ENCODE data around the gene CIAO3. TPM values are rescaled to one million over a fixed set of nuclear protein-coding genes. Genes with fewer than 3 reads are reported as not detected.
"Not testable (repeated sequence)": the region's sequence is repeated elsewhere in the genome, so short reads cannot be mapped to it uniquely, and the experiment has no call there.

The CIAO3 gene
- total and polyA plus RNA-seq, 8 donors: 11.1 to 72.9 (median 16.3) TPM

GRCh38 chr16:694187-694862 lies 46.5 kb downstream of the CIAO3 start:
- DNase-seq (no peak), FAIRE-seq (no peak), ATAC-seq (no peak)
- intact Hi-C loops (cut with DNase I): no loop called here
- TF ChIP-seq, protein P1, sequence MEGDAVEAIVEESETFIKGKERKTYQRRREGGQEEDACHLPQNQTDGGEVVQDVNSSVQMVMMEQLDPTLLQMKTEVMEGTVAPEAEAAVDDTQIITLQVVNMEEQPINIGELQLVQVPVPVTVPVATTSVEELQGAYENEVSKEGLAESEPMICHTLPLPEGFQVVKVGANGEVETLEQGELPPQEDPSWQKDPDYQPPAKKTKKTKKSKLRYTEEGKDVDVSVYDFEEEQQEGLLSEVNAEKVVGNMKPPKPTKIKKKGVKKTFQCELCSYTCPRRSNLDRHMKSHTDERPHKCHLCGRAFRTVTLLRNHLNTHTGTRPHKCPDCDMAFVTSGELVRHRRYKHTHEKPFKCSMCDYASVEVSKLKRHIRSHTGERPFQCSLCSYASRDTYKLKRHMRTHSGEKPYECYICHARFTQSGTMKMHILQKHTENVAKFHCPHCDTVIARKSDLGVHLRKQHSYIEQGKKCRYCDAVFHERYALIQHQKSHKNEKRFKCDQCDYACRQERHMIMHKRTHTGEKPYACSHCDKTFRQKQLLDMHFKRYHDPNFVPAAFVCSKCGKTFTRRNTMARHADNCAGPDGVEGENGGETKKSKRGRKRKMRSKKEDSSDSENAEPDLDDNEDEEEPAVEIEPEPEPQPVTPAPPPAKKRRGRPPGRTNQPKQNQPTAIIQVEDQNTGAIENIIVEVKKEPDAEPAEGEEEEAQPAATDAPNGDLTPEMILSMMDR (IDR thresholded peaks at IDR 0.05): no peak
- peaks cover 0 to 9% (median 0%) of the 10 kb centered on the region in 4 donors for H3K27me3 ChIP-seq
- no peak overlapping the region for H3K27ac ChIP-seq
- H3K36me3 ChIP-seq: no peaks in the 10 kb centered on the region
- no peaks in the 10 kb centered on the region for H3K9me3 ChIP-seq
- H3K4me1 ChIP-seq: peaks cover 4 to 24% (median 10%) of the 10 kb centered on the region in 3 donors
- H3K4me3 ChIP-seq: peak overlapping the region in 1 of 4 donors; percentile 19
- 4 to 5% methylated on average over 36 to 64 of the region's 64 CpGs for WGBS, 2 donors

DNA sequence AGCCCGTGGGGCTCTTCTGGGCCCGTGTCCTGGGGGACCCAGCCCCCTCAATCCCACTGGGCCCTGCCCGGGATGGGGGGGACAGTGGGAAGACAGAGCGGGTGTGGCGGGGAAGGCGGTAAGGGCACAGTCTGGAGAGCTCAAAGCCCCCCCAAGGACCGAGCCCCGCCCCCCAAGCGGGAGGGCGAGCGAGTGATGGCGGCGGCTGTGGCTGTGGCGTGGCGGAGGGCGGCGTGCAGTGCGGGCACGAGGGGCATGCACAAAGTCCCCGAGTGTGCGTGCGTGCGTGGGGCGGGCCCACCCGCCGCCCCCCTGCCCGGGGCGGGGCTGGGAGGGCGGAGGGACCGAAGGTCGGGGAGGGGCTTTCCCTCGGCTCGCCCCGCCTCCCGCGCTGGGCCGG lies 47.0 kb downstream of the CIAO3 start:
- Histone ChIP-seq H3K4me1 (peaks cover 4 to 28% (median 15%) of the 10 kb centered on the region in 3 donors), H3K27me3 (peaks cover 0 to 9% (median 0%) of the 10 kb centered on the region in 4 donors), H3K36me3 (no peaks in the 10 kb centered on the region), H3K9me3 (no peaks in the 10 kb centered on the region), H3K4me3 (peak overlapping the region in 1 of 4 donors; percentile 10), H3K27ac (no peak overlapping the region)
- whole genome bisulfite sequencing, 2 donors: 10 to 25% methylated on average over 26 to 37 of the region's 37 CpGs
- DNase-seq (no peak), FAIRE-seq (no peak), ATAC-seq (no peak)
- intact Hi-C loops (cut with DNase I): no loop called here
- TF ChIP-seq, protein P1 (IDR thresholded peaks at IDR 0.05): no peak

- H3K4me3 ChIP-seq: no peak overlapping the region
- WGBS, 2 donors: 36 to 52% methylated on average over 21 to 22 of the region's 22 CpGs
- intact Hi-C loops (cut with DNase I): no loop called here
- FAIRE-seq (no peak), ATAC-seq (no peak), DNase-seq (no peak)
- H3K27ac ChIP-seq: no peak overlapping the region
- TF ChIP-seq, protein P1 (IDR thresholded peaks at IDR 0.05): no peak
- H3K9me3 ChIP-seq: no peaks in the 10 kb centered on the region
- H3K27me3 ChIP-seq: peaks cover 0 to 9% (median 0%) of the 10 kb centered on the region in 4 donors
- peaks cover 4 to 28% (median 15%) of the 10 kb centered on the region in 3 donors for H3K4me1 ChIP-seq
- H3K36me3 ChIP-seq: no peaks in the 10 kb centered on the region
These were observed 47.4 kb downstream of the CIAO3 start for GRCh38 chr16:693364-693763.

DNA sequence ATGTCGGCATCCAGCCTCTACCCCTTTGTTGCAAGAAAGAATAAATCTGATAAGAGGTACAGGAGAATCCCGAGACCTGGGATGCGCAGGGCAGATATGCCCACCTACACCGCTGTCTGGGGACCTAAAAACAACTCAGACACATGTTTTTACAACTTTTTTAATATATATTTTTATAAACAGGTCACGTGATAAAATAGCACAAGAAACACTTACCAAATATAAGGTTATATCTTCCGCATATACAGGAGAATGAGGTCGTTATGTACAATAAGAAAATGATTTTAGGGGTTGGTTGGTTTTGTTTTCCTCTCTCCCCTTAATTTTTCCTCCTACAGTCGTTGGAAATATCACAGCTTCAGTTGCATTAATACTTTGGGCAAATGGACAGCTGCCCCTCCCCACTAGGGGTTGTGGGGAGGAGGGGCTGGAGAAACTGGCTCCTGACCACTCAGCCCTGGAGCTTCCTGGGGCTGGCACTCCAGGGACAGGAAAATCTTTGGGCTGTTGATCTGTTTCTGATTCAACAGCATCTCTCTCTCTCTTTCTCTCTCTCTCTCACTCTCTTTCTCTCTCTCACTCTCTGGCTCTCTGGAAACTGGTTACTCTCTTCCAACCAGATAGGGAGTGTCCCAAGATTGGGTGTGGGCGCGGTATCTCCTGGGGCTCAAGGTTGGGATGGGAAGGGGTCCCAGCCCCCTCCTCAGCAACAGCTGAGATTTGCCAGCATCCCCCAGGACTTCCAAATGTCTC lies 48.3 kb downstream of the CIAO3 start:
- TF ChIP-seq, protein P1 (IDR thresholded peaks at IDR 0.05): no peak
- H3K36me3 ChIP-seq: no peaks in the 10 kb centered on the region
- no peak overlapping the region for H3K4me3 ChIP-seq
- peaks cover 0 to 9% (median 0%) of the 10 kb centered on the region in 4 donors for H3K27me3 ChIP-seq
- WGBS, 2 donors: 49 to 59% methylated on average over 10 of the region's 10 CpGs
- no peaks in the 10 kb centered on the region for H3K9me3 ChIP-seq
- H3K4me1 ChIP-seq: peaks cover 4 to 28% (median 15%) of the 10 kb centered on the region in 3 donors
- DNase-seq (no peak), FAIRE-seq (no peak), ATAC-seq (no peak)
- H3K27ac ChIP-seq: no peak overlapping the region
- intact Hi-C loops (cut with DNase I): no loop called here

DNA sequence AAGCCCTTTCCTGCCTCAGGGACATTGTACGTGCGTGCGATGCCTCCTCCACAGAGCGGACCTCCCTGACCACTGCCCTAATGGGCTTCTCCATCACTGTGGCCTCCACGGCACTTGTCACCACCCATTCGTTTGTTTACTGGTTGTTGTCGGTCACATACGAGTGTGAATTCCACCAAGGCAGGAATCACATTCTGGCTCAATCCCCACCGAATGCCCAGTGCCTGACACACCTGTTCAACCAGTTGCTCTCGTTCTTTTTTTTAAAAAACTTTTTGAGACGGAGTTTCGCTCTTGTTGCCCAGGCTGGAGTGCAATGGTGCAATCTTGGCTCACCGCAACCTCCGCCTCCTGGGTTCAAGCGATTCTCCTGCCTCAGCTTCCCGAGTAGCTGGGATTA lies 49.6 kb downstream of the CIAO3 start:
- H3K36me3 ChIP-seq; ATAC-seq; H3K27ac ChIP-seq; H3K27me3 ChIP-seq; DNase-seq; H3K4me3 ChIP-seq; FAIRE-seq; H3K9me3 ChIP-seq; intact Hi-C loops (cut with DNase I): not testable (repeated sequence)
- 63 to 68% methylated on average over 16 of the region's 16 CpGs for WGBS, 2 donors
- peaks cover 4 to 28% (median 15%) of the 10 kb centered on the region in 3 donors for H3K4me1 ChIP-seq

All from pancreas (tissue), 10 donors.